ENCODE data around the gene SECTM1.
"Not testable (repeated sequence)": the region's sequence is repeated elsewhere in the genome, so short reads cannot be mapped to it uniquely, and the experiment has no call there.

Gene SECTM1

DNA sequence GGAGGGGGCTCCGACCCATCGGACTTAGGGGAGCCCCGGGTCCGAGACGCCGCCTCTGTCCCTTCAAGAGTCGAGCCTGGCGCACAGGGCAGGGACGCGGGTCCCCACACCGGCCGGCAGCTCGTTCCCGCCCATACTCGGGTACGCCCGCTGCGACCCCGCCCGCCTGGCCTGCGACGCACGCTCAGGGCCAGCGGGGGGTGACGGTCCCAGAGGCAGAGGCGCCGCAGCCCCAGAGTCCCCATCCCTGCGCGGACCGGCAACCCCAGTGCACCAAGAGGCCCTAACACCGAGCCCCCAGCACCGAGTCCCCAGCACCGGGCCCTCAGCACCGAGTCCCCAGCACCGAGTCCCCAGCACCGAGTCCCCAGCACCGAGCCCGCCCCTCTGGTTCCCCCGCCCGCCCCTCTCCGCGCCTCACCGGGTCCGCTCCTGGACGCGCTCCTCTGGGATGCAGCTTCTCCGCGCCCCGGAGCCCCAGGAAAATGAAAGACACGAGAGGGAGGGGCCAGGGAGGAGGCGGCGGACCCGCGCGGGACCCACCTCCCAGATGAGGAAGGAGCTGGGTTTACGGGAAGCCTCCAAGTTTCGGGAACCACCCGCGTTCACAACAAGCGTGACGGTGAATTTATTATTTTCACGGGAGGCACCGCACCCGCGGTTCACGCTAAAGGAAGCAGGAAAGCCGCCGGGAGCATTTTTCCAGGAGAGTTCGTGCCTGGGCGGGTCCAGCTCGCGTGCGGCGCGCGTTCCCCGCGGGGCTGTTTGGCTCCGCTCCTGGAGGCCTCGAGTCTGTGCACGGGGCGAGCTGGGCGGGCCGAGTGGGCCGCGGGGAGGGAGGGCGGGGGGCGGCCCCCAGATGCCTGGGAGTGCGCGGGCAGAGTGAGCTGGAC lies at the start of gene SECTM1:
TSS of gene SECTM1 (minus strand) at position 488 of the 893 bp plus-strand sequence. CDS start 6,526 bp downstream, outside the sequence.
- peak; percentile 46 for DNase-seq

DNA sequence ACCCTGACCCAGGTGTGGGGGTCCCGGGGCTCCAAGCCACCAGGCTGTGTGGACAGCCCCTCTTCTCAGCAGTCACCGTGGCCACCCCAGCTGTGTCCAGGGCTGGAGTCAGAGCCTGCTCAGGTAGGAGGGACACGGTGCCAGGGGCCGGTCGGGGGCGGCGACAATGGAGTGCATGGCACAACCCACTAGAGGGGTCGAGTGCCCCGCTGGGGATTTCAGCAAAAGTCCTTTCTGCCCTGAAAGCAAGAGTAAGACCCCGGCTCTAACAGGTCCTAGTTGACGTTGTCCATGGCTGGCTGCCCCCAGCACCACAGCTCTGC lies 49.3 kb upstream of the SECTM1 start:
- no peak for DNase-seq

DNA sequence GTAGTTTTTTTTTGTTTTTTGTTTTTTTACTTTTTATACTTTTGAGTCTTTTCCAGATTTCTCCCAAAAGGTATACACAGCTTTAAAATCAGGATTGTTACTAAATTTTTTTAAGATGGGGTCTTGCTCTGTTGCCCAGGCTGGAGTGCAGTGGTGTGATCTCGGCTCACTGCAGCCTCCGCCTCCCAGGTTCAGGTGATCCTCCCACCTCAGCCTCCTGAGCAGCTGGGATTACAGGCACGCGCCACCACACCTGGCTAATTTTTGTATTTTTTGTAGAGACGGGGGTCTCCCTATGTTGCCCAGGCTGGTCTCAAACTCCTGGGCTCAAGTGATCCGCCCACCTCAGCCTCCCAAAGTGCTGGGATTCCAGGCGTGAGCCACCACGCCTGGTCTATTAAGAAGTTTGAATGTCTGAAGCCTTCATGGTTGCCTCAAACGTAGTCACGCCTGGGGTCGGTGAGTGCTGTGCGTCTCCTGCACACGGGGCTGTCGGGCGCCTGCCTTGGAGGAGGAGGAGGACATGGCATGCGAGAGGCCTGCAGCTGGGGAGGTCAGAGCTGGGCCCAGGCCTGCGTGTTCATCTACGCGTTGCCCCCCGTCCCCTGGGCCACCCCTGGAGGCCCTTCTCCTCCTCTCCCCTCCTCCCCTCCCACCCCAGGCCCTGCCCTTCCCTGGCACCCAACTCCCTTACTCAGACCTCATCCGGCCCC lies 48.8 kb upstream of the SECTM1 start:
- not testable (repeated sequence) for DNase-seq

DNA sequence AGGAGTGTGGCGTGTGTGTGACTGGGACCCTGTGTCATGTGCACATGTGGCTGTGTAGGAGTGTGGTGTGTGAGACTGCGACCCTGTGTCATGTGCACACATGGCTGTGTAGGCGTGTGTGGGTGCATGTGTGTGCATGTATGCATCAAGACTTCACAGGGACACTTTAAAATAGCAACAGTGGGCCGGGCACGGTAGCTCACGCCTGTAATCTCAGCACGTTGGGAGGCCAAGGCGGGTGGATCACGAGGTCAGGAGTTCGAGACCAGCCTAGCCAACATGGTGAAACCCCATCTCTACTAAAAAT lies 48.1 kb upstream of the SECTM1 start:
- DNase-seq = not testable (repeated sequence)

DNA sequence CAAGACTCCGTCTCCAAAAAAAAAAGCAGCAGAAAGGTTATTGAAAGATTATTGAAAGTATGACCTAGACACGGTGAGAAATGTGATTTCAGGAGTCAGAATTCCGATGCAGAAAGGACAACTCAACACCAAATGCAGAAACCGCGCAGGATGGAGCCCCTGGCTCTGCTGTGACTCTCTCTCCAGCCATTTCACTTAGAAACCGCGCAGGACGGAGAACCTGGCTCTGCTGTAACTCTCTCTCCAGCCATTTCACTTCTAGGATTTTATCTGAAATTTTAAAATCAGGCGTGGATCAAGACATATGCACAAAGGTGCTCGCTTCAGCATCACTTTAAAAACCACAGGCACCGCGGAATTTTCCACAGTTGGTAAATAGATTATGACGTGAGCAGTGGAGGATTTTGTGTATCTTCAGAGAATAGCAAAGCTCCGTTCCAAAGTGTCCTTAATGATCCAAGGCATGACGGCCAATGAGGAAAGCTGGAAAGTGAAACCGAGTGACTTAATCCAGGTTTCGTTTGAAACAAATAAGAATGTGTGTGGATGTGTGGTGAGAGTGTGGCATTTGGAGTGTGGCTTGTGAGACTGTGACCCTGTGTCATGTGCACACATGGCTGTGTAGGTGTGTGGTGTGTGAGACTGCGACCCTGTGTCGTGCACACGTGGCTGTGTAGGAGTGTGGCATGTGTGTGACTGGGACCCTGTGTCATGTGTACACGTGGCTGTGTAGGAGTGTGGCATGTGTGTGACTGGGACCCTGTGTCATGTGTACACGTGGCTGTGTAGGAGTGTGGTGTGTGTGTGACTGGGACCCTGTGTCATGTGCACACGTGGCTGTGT lies 47.5 kb upstream of the SECTM1 start:
- DNase-seq = no peak

GRCh38 chr17:82378741-82379021 lies 45.1 kb upstream of the SECTM1 start:
- no peak for DNase-seq

DNA sequence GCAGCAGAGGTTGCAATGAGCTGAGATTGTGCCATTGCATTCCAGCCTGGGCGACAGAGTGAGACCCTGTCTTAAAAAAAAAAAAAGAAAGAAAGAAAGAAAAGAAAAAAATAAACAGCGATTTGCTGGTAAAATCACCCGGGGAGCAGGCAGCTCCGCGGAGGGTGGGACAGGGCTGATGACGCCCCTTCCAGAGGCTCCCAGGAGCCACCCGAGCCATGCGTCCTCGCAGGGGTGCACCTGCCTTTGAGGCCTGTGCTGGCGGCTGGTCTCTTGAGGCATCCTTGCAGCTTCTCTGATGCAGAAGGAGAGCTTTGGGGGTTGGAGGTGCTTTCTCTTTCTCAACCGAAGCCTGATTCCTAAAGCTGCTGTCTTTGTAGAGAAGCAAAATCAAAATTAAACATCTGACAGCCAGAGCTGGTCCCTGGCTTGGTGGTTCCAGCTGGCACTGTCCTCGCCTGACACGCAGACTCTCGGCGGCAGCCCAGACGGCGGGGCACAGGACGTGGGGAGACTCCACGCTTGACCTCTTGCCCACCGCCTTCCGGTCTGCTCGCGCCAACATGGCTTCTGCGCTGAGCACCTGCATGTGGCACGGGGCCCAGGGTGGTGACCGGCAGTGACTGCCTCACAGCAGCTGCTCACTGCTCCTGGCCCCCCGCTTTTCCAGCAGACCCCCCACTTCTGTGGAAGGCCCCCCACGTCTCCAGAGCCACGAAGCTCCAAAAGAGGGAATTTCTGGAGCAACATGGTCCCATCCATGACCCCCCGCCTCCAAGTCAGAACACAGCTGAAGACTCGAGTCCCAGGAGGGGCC lies 44.6 kb upstream of the SECTM1 start:
- no peak for DNase-seq

DNA sequence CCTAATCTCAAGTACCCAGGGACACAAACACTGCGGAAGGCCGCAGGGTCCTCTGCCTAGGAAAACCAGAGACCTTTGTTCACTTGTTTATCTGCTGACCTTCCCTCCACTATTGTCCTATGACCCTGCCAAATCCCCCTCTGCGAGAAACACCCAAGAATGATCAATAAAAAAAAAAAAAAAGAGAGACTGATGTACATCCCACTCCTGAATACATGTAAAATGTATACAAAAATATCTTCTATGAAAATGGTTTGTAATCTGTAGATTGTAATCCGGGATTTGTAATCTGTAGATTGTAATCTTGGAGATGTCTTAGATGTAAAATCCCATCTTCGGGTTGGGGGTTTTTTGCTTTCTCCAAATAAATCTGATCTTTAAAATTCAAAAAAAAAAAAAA lies 43.7 kb upstream of the SECTM1 start:
- DNase-seq = not testable (repeated sequence)

DNA sequence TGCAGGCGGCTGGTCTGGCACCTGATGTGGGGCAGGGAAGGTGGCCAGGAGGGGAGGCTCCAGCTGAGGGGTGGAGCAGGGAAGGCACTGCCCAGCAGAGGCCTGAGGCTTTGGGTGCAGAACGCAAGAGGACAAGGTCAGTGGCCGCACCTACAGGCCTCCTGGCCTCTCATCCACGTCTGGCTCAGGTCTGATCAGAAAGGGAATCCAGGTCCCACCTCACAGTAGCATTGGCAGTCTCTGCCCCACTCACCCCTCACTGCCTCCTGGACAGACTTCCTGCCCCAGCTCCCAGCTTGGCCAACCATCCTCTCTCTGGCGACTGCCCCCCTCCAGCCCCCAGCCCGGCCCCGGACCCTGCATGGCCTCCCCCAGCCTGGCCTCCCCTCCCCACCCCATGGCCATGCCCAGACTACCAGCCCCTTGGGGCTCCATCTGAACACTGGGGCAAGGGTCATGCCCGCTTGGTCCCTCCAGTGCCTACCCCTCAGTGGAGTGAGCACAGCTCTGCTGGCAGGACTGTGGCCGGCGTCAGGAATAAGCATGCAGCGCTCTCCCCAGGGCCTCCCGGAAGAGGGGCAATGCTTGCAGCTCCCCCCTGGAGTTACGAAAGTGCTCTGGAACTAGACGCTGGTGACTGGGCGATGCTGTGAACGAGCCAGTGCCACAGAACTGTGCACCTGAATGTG lies 42.6 kb upstream of the SECTM1 start:
- no peak for DNase-seq

DNA sequence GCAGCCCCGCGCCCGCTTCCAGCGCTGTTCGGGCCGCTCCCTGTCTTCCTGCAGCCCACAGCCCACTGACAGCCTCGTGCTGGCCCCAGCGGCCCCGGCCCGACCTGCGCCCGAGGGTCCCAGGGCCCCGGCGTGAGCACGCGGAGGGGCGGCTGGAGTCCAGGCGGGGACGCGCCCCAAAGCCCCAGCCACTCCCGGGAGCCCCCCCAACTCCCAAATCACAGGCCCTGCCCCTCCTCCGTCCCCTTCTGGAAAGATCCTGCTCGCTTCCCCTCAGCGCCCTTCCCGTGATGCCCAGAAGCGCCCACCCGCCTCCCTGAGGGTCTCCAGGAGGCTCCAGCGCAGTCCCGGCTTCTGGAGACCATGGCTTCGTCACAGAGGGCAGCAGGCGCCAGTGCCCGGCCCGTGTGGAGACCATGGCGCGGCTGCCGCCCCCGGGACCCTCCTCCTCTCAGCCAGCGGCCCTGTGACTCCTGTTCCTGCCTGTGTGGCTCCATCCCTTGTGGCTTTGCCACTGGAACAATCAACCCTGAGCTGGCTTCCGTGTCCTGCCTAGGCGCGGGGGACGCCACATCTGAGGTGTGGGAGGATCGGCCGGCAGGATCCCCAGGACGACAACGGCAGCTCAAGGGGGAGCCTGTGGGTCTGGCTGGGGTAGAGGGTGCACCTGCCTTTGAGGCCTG lies 41.9 kb upstream of the SECTM1 start:
- DNase-seq = no peak

DNA sequence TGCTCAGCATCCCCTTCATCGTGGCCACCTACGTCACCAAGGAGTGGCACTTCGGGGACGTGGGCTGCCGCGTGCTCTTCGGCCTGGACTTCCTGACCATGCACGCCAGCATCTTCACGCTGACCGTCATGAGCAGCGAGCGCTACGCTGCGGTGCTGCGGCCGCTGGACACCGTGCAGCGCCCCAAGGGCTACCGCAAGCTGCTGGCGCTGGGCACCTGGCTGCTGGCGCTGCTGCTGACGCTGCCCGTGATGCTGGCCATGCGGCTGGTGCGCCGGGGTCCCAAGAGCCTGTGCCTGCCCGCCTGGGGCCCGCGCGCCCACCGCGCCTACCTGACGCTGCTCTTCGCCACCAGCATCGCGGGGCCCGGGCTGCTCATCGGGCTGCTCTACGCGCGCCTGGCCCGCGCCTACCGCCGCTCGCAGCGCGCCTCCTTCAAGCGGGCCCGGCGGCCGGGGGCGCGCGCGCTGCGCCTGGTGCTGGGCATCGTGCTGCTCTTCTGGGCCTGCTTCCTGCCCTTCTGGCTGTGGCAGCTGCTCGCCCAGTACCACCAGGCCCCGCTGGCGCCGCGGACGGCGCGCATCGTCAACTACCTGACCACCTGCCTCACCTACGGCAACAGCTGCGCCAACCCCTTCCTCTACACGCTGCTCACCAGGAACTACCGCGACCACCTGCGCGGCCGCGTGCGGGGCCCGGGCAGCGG lies 41.2 kb upstream of the SECTM1 start:
- DNase-seq = no peak

DNA sequence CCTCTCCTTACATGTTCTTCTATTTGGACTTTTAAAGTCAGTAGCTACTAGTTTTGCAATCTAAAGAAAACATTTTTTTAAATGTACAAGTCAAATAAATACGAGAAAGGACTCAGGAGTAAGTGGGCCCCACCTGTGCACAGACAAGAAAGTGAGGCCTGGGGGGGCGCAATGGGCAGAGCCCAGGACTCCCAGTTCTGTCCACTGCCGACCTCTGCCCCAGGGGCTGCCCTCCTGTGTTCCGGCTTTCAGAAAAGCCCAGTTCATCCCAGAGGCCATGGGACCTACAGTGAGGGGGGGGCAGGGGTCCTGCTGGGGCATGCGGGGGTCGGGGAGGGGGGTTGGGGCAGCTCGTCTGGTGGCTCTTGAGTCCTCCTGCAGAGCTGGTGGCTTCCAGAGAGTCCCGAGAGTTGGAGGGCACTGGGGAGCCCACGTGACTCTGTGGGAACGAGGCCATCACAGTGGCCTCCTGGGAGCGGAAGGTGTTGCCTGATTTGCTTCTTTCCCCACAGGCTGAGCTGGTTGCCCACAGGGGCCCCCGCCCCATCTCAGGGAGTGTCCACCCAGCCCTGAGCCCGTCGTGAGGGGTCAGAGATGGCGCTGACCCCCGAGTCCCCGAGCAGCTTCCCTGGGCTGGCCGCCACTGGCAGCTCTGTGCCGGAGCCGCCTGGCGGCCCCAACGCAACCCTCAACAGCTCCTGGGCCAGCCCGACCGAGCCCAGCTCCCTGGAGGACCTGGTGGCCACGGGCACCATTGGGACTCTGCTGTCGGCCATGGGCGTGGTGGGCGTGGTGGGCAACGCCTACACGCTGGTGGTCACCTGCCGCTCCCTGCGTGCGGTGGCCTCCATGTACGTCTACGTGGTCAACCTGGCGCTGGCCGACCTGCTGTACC lies 40.4 kb upstream of the SECTM1 start:
- no peak for DNase-seq

- DNase-seq = not testable (repeated sequence)
Measured at GRCh38 chr17:82373072-82373452, 39.5 kb upstream of the SECTM1 start.

- no peak for DNase-seq
Measured at GRCh38 chr17:82372249-82373071, 38.9 kb upstream of the SECTM1 start.

- no peak for DNase-seq
Measured at GRCh38 chr17:82371333-82372248, 38.0 kb upstream of the SECTM1 start, which contains the start of gene UTS2R. TSS of gene UTS2R (plus strand) at chr17:82371765. CDS start at chr17:82374325, 2,560 bp downstream.

- DNase-seq = no peak
Measured at GRCh38 chr17:82370471-82371332, 37.1 kb upstream of the SECTM1 start.

DNA sequence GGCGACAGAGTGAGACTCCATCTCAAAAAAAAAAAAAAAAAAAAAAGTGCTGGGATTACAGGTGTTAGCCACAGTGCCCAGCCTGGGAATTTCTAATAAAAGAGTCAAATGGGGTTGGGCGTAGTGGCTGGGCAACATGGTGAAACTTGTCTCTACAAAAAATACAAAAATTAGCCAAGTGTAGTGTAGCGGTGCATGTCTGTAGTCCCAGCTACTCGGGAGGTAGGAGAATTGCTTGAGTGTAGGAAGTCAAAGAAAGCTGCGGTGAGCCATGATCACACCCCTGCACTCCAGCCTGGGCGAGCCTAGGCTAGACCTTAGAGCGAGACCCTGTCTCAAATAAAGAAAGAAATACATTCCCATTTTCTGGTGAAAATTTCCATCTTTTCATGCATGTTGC lies 35.6 kb upstream of the SECTM1 start:
- no peak for DNase-seq
